Calu3 (cell line): ENCODE measurements around the gene NSD2. TPM values are rescaled to one million over a fixed set of nuclear protein-coding genes. Genes with fewer than 3 reads are reported as not detected.

Experiments used
- BruUV-seq: library from RNA; stranded (reverse); fragments of 400-500 nt; replicated peaks from 2 replicates; lab custom pipeline; 2021; lab: Mats Ljungman, UMichigan
- CTCF ChIA-PET: fragments of 300-600 bp; sonication (Branson Sonifier 250); formaldehyde crosslinking; loops from one replicate; lab custom pipeline; 2022; ENCODE audit warnings: antibody characterized with exemption; lab: Charles Lee
- DNase-seq: peaks from one replicate; pipeline ENCODE4 v3.0.0; 2022
- H3K27ac Mint-ChIP-seq: one replicate; pipeline ENCODE4 v1.8.0; 2022; ENCODE audit warnings: mixed read lengths; ENCODE audit not compliant: unreplicated experiment
- H3K27me3 Mint-ChIP-seq: one replicate; pipeline ENCODE4 v1.8.0; 2022; ENCODE audit warnings: mixed read lengths; ENCODE audit not compliant: unreplicated experiment
- H3K36me3 Mint-ChIP-seq: one replicate; pipeline ENCODE4 v1.8.0; 2022; ENCODE audit warnings: mild to moderate bottlenecking, moderate library complexity, mixed read lengths; ENCODE audit not compliant: insufficient read depth, unreplicated experiment
- H3K4me1 Mint-ChIP-seq: one replicate; pipeline ENCODE4 v1.8.0; 2022; ENCODE audit warnings: mild to moderate bottlenecking, low read depth, mixed read lengths; ENCODE audit not compliant: unreplicated experiment
- H3K4me3 Mint-ChIP-seq: one replicate; pipeline ENCODE4 v1.8.0; 2022; ENCODE audit warnings: mild to moderate bottlenecking, low read depth, moderate library complexity, mixed read lengths; ENCODE audit not compliant: unreplicated experiment
- H3K9me3 Mint-ChIP-seq: one replicate; pipeline ENCODE4 v1.8.0; 2022; ENCODE audit warnings: low read depth, mixed read lengths; ENCODE audit not compliant: unreplicated experiment
- intact Hi-C: fragments of 100-400 bp; cut with micrococcal nuclease; formaldehyde crosslinking; loops from one replicate; pipeline ENCODE4 v1.10.0; 2022; ENCODE audit not compliant: unreplicated experiment
- total RNA-seq: library from RNA; stranded (reverse); gene quantifications from 2 replicates; pipeline ENCODE4 v1.2.3, GENCODE V29; 2022
- TF ChIP-seq, protein P1 (sequence below): fragments of 200-600 bp; IDR thresholded peaks from one replicate; pipeline ENCODE4 v1.8.0; 2022; ENCODE audit warnings: antibody characterized with exemption; ENCODE audit not compliant: unreplicated experiment

The NSD2 gene
- total RNA-seq, 1 experiment from 2014 or later, result 104 TPM

DNA sequence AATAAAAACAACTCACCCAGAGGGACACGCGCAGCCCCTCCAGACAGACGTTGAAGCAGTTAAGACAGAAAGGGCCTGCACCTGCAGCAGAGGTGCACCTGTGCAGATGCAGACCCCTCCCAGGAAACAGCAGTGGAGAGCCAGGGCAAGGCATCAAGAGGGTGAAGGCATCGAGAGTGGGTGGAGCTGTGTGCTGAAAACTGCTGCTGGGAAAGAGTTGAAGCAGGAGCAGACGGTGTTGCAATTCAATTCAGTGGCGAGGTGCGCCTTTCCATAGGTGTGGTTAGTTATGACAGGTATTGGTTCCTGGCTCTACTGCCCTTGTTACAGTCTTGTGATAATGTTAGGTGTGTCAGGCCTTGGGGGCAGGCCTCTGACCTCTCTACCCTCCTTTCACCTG is 31.9 kb upstream of the NSD2 start:
- H3K4me3 Mint-ChIP-seq, result no peak overlapping the region
- no peak for DNase-seq
- TF ChIP-seq, protein P1, sequence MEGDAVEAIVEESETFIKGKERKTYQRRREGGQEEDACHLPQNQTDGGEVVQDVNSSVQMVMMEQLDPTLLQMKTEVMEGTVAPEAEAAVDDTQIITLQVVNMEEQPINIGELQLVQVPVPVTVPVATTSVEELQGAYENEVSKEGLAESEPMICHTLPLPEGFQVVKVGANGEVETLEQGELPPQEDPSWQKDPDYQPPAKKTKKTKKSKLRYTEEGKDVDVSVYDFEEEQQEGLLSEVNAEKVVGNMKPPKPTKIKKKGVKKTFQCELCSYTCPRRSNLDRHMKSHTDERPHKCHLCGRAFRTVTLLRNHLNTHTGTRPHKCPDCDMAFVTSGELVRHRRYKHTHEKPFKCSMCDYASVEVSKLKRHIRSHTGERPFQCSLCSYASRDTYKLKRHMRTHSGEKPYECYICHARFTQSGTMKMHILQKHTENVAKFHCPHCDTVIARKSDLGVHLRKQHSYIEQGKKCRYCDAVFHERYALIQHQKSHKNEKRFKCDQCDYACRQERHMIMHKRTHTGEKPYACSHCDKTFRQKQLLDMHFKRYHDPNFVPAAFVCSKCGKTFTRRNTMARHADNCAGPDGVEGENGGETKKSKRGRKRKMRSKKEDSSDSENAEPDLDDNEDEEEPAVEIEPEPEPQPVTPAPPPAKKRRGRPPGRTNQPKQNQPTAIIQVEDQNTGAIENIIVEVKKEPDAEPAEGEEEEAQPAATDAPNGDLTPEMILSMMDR, result no peak
- no TSS peak for BruUV-seq
- H3K27me3 Mint-ChIP-seq, result no peaks in the 10 kb centered on the region
- no peaks in the 10 kb centered on the region for H3K9me3 Mint-ChIP-seq
- intact Hi-C loops, result no loop called here
- H3K27ac Mint-ChIP-seq, result no peak overlapping the region
- no peaks in the 10 kb centered on the region for H3K4me1 Mint-ChIP-seq
- peaks cover 14% of the 10 kb centered on the region for H3K36me3 Mint-ChIP-seq
- CTCF ChIA-PET, result no interaction called here

DNA sequence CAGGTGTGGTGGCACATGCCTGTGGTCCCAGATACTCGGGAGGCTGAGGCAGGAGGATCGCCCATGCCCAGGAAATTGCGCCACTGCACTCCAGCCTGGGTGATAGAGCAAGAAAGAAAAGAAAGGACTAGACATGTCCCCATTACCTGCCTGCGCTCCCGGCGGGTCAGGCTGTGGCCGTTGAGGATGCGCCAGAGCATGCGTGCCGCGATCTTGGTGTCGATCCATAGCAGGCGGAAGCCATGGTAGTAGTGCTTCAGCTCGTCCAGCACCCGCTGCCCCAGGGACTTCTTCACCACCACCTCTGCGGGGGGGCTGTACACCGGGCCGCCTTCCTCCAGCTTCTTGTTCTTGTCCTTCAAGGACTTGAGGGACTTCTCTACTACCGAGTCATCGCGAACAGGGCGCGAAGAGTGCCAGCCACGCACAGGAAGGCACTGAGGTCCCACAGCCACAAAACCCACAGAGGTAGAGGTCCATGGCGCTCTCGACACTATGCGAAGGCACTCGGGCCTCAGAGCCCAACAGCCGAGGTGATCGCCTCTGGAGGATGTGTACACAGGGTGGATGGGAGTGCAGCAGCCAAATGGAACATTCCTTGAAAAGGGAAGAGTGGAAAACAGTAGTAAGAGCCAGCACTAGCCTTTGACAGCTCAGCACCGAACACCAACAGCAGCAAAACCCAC is 29.8 kb upstream of the NSD2 start:
- H3K36me3 Mint-ChIP-seq, result peaks cover 14% of the 10 kb centered on the region
- no TSS peak for BruUV-seq
- H3K9me3 Mint-ChIP-seq, result no peaks in the 10 kb centered on the region
- TF ChIP-seq, protein P1, result no peak
- intact Hi-C loops, result no loop called here
- CTCF ChIA-PET, result no interaction called here
- H3K27me3 Mint-ChIP-seq, result no peaks in the 10 kb centered on the region
- no peak for DNase-seq
- no peak overlapping the region for H3K27ac Mint-ChIP-seq
- H3K4me1 Mint-ChIP-seq, result no peaks in the 10 kb centered on the region
- H3K4me3 Mint-ChIP-seq, result no peak overlapping the region

DNA sequence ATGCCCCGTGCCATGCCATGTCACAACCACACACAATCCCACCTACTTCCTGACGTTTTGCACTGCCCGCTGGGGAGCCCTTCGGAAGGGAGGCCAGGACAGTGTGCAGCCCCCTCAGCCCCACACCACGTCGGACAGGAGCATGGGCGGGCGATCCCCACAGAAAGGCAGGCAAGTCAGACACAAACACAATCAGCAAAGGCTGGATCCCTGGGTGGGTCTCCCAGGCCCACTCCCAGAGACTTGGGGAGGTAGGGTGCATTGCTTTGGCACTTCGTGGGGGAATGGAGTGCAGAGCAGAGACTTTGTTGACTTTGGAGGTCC is 29.3 kb upstream of the NSD2 start:
- peaks cover 14% of the 10 kb centered on the region for H3K36me3 Mint-ChIP-seq
- H3K4me1 Mint-ChIP-seq, result no peaks in the 10 kb centered on the region
- no peak overlapping the region for H3K27ac Mint-ChIP-seq
- H3K27me3 Mint-ChIP-seq, result no peaks in the 10 kb centered on the region
- no peaks in the 10 kb centered on the region for H3K9me3 Mint-ChIP-seq
- CTCF ChIA-PET, result no interaction called here
- no peak for DNase-seq
- no peak overlapping the region for H3K4me3 Mint-ChIP-seq
- no TSS peak for BruUV-seq
- TF ChIP-seq, protein P1, result no peak
- intact Hi-C loops, result no loop called here

DNA sequence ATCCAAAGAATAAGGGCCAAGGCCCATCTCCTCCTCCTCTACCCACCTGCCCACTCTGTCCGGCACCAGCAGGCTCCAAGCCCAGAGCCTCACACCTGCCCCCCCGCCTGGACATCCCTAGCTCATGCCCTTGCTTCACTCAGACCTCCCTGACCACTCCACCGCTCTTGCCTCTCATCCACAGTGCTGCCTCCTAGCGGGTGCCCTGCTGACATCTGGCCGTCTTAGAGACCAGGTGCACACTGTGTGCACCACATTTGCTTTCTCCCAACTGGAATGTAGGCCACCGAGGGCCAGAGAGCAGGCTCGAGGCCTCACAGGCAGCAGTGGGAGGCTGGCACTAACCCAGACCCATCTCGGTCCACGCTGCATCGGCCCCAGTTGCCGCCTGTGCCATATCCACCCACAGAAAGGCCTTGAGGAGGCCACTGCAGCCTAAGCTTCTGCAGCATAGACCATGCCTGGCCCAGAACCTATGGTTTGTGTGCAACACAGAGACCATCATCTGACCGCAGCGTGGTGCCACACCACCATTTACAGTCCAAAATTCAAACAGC is 28.8 kb upstream of the NSD2 start:
- no peak overlapping the region for H3K4me3 Mint-ChIP-seq
- H3K9me3 Mint-ChIP-seq, result no peaks in the 10 kb centered on the region
- no peaks in the 10 kb centered on the region for H3K27me3 Mint-ChIP-seq
- no peak overlapping the region for H3K27ac Mint-ChIP-seq
- H3K4me1 Mint-ChIP-seq, result no peaks in the 10 kb centered on the region
- intact Hi-C loops, result no loop called here
- DNase-seq, result no peak
- no TSS peak for BruUV-seq
- CTCF ChIA-PET, result no interaction called here
- H3K36me3 Mint-ChIP-seq, result peaks cover 19% of the 10 kb centered on the region
- TF ChIP-seq, protein P1, result no peak
